ENCODE results near the gene TRIM65. TPM values are rescaled to one million over a fixed set of nuclear protein-coding genes. Genes with fewer than 3 reads are reported as not detected.

The TRIM65 gene
- total and polyA plus RNA-seq, 2 experiments from 2014 or later = 16.8 to 31.5 TPM

GRCh38 chr17:75922173-75922961 is 25.6 kb upstream of the TRIM65 start:
- Histone ChIP-seq H3K36me3 (no peaks in the 10 kb centered on the region), H3K4me1 (ENCODE audit: low read depth) (peaks cover 12% of the 10 kb centered on the region), H3K27ac (peak overlapping the region; percentile 69), H3K27me3 (no peaks in the 10 kb centered on the region), H3K4me3 (no peak overlapping the region), H3K9me3 (ENCODE audit: low read depth) (no peaks in the 10 kb centered on the region)
- DNase-seq (ENCODE audit: low read depth in 1 of 2, low spot score in 1 of 2) = peak in 1 of 2 donors; percentile 57
- no peak for TF ChIP-seq CTCF (IDR thresholded peaks at IDR 0.05; ENCODE audit: low read depth, low read length)

- TF ChIP-seq CTCF (IDR thresholded peaks at IDR 0.05; ENCODE audit: low read depth, low read length) = no peak
- Histone ChIP-seq H3K36me3 (no peaks in the 10 kb centered on the region), H3K4me3 (no peak overlapping the region), H3K27ac (peak overlapping the region; percentile 69), H3K27me3 (no peaks in the 10 kb centered on the region), H3K4me1 (ENCODE audit: low read depth) (peaks cover 12% of the 10 kb centered on the region), H3K9me3 (ENCODE audit: low read depth) (no peaks in the 10 kb centered on the region)
- no peak for DNase-seq (ENCODE audit: low read depth in 1 of 2, low spot score in 1 of 2)
These were observed 24.8 kb upstream of the TRIM65 start for GRCh38 chr17:75921596-75921995.

- peaks cover 12% of the 10 kb centered on the region for H3K4me1 ChIP-seq (ENCODE audit: low read depth)
- H3K36me3 ChIP-seq = no peaks in the 10 kb centered on the region
- H3K27me3 ChIP-seq = no peaks in the 10 kb centered on the region
- H3K4me3 ChIP-seq = no peak overlapping the region
- no peak for DNase-seq (ENCODE audit: low read depth in 1 of 2, low spot score in 1 of 2)
- H3K27ac ChIP-seq = no peak overlapping the region
- TF ChIP-seq CTCF (IDR thresholded peaks at IDR 0.05; ENCODE audit: low read depth, low read length) = no peak
- no peaks in the 10 kb centered on the region for H3K9me3 ChIP-seq (ENCODE audit: low read depth)
These were observed 23.4 kb upstream of the TRIM65 start for GRCh38 chr17:75920045-75920560.

GRCh38 chr17:75919611-75920010 is 22.9 kb upstream of the TRIM65 start:
- no peaks in the 10 kb centered on the region for H3K27me3 ChIP-seq
- no peaks in the 10 kb centered on the region for H3K36me3 ChIP-seq
- no peak for TF ChIP-seq CTCF (IDR thresholded peaks at IDR 0.05; ENCODE audit: low read depth, low read length)
- no peaks in the 10 kb centered on the region for H3K9me3 ChIP-seq (ENCODE audit: low read depth)
- H3K27ac ChIP-seq = no peak overlapping the region
- peaks cover 12% of the 10 kb centered on the region for H3K4me1 ChIP-seq (ENCODE audit: low read depth)
- no peak for DNase-seq (ENCODE audit: low read depth in 1 of 2, low spot score in 1 of 2)
- no peak overlapping the region for H3K4me3 ChIP-seq

- H3K4me1 ChIP-seq (ENCODE audit: low read depth) = peaks cover 10% of the 10 kb centered on the region
- no peak for TF ChIP-seq CTCF (IDR thresholded peaks at IDR 0.05; ENCODE audit: low read depth, low read length)
- no peaks in the 10 kb centered on the region for H3K9me3 ChIP-seq (ENCODE audit: low read depth)
- no peak overlapping the region for H3K4me3 ChIP-seq
- H3K36me3 ChIP-seq = no peaks in the 10 kb centered on the region
- H3K27ac ChIP-seq = no peak overlapping the region
- no peak for DNase-seq (ENCODE audit: low read depth in 1 of 2, low spot score in 1 of 2)
- H3K27me3 ChIP-seq = no peaks in the 10 kb centered on the region
These were observed 21.2 kb upstream of the TRIM65 start for GRCh38 chr17:75917917-75918445.

Measured in cardiac muscle cell (in vitro differentiated cells and primary cell).